Spleen (tissue), 11 donors: Measurements from ENCODE around the gene C11orf16. TPM values are rescaled to one million over a fixed set of nuclear protein-coding genes. Genes with fewer than 3 reads are reported as not detected.

ENCODE experiments used
- DNase-seq: peaks from one replicate; pipeline ENCODE4 v3.0.0-alpha.2; 2020
- H3K27ac ChIP-seq, 8 donors: fragments of 200-600 bp; sonication (generic) in 7 of 8; 1 replicate in 4 of 8; 2 replicates in 4 of 8; pipeline versions ENCODE4 v1.5.0 to v1.8.0; 2016 to 2021; ENCODE audit warnings: inconsistent platforms in 4 of 8, mild to moderate bottlenecking in 4 of 8, moderate library complexity in 1 of 8
- H3K27me3 ChIP-seq, 7 donors: fragments of 200-600 bp; sonication (generic) in 6 of 7; replicated peaks in 1 of 7; 1 replicate in 4 of 7; 2 replicates in 3 of 7; pipeline versions ENCODE4 v1.5.0 to v1.8.0; 2016 to 2021; ENCODE audit warnings: inconsistent platforms in 3 of 7, mild to moderate bottlenecking in 1 of 7
- H3K36me3 ChIP-seq, 6 donors: fragments of 200-600 bp; sonication (generic) in 5 of 6; 1 replicate in 4 of 6; 2 replicates in 2 of 6; pipeline versions ENCODE4 v1.5.0 to v1.8.0; 2016 to 2021; ENCODE audit warnings: inconsistent platforms in 2 of 6
- H3K4me1 ChIP-seq, 6 donors: fragments of 200-600 bp; sonication (generic) in 5 of 6; 1 replicate in 3 of 6; 2 replicates in 3 of 6; pipeline versions ENCODE4 v1.5.0 to v1.8.0; 2016 to 2021; ENCODE audit warnings: inconsistent platforms in 3 of 6
- H3K4me3 ChIP-seq, 8 donors: fragments of 200-600 bp; sonication (generic) in 7 of 8; 1 replicate in 4 of 8; 2 replicates in 4 of 8; pipeline versions ENCODE4 v1.5.0 to v1.8.0; 2016 to 2021; ENCODE audit warnings: inconsistent platforms in 4 of 8, mild to moderate bottlenecking in 4 of 8, moderate library complexity in 2 of 8
- H3K9me3 ChIP-seq, 8 donors: fragments of 200-600 bp; sonication (generic) in 7 of 8; 1 replicate in 4 of 8; 2 replicates in 4 of 8; pipeline versions ENCODE4 v1.5.0 to v1.8.0; 2016 to 2021; ENCODE audit warnings: inconsistent platforms in 4 of 8
- POLR2A ChIP-seq, 3 donors: fragments of 450-650 bp; IDR thresholded peaks; one replicate each; pipeline ENCODE4 v1.5.1; 2017; ENCODE audit warnings: antibody characterized with exemption in 3 of 3, mild to moderate bottlenecking in 1 of 3
- POLR2AphosphoS5 ChIP-seq, 3 donors: sonication (generic); formaldehyde crosslinking; IDR thresholded peaks; one replicate each; pipeline ENCODE4 v1.5.1; 2017; ENCODE audit warnings: antibody characterized with exemption in 3 of 3
- WGBS, 5 donors: extraction: QIAGEN DNeasy Blood & Tissue Kit in 3 of 5; methylation state at CpG; one replicate each; pipeline versions ENCODE4 v1.1.5 to v1.1.7; 2013 to 2018; 5-methylcytosine and 5-hydroxymethylcytosine counted together
- intact Hi-C: fragments of 100-400 bp; cut with DNase I; formaldehyde crosslinking; loops from one replicate; pipeline ENCODE4 v1.15.0; 2023; ENCODE audit warnings: low total_unique reads
- polyA plus RNA-seq, 3 donors: library from polyadenylated mRNA; stranded (reverse); fragments of 200-250 nt; gene quantifications; one replicate each; pipeline ENCODE4 v1.2.1, GENCODE V29; 2013
- total RNA-seq, 7 donors: library from RNA; depleted of rRNA in 3 of 7; stranded (reverse); fragments of >200 nt in 3 of 7; fragmentation: NEBNext Ultra II Directional in 4 of 7; extraction: Animal tissue kit (Norgen Biotek cat#: 25700) in 4 of 7; gene quantifications; one replicate each; pipeline versions ENCODE4 v1.1.0 to v1.2.1, GENCODE V29; 2016 to 2021
- TF ChIP-seq, protein P1 (sequence below), 11 experiments: fragments of 200-600 bp in 7 of 11; fragments of 450-650 bp in 4 of 11; sonication (generic) in 4 of 11; IDR thresholded peaks in 8 of 11; conservative IDR thresholded peaks in 3 of 11; 1 replicate in 7 of 11; 2 replicates in 4 of 11; pipeline versions ENCODE4 v1.4.0 to v1.8.0; 2016 to 2021; ENCODE audit warnings: antibody characterized with exemption in 11 of 11, inconsistent platforms in 4 of 11, mild to moderate bottlenecking in 1 of 11
- donor health status: healthy with polysubstance abuse.
- donor health status: DM: no; HTN: no; CAD: no; lungs with moderate emphysema.
- donor health status: DM: no; HTN: no; CAD: no.
- donor health status: Bipolar disorder and iron deficiency.
- donor health status: healthy.
- donor health status: DM: no; HTN: no; CAD: no.
- donor health status: DM: yes; HTN: yes; CAD: no.

C11orf16 gene
- total and polyA plus RNA-seq, 10 donors, result not detected

DNA sequence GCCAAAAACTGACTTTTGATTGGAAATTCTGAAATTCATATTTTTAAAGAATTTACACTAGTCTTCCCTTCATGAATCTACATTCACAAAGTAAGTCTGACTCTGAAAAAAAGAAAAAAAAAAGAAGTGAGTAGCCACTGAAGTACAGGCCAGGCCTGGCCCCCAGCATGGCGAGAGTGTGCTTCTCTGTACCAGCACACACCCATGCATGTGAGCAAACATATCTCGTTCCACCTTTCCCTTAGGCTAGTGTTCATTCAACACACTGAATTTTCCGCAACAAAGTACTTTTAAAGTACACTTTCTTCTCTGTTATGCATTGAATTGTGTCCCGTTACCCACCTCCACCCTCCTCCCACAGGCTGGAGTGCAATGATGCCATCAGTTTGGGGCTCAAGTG lies 4.5 kb downstream of the C11orf16 start:
- no peaks in the 10 kb centered on the region for H3K9me3 ChIP-seq
- 91 to 97% (median 93%) methylated on average over 4 of the region's 4 CpGs for WGBS, 5 donors
- H3K27me3 ChIP-seq, result no peaks in the 10 kb centered on the region
- no peak for TF ChIP-seq POLR2A (IDR thresholded peaks at IDR 0.05)
- TF ChIP-seq, protein P1, sequence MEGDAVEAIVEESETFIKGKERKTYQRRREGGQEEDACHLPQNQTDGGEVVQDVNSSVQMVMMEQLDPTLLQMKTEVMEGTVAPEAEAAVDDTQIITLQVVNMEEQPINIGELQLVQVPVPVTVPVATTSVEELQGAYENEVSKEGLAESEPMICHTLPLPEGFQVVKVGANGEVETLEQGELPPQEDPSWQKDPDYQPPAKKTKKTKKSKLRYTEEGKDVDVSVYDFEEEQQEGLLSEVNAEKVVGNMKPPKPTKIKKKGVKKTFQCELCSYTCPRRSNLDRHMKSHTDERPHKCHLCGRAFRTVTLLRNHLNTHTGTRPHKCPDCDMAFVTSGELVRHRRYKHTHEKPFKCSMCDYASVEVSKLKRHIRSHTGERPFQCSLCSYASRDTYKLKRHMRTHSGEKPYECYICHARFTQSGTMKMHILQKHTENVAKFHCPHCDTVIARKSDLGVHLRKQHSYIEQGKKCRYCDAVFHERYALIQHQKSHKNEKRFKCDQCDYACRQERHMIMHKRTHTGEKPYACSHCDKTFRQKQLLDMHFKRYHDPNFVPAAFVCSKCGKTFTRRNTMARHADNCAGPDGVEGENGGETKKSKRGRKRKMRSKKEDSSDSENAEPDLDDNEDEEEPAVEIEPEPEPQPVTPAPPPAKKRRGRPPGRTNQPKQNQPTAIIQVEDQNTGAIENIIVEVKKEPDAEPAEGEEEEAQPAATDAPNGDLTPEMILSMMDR (IDR thresholded peaks at IDR 0.05 in 8 of 11, conservative IDR thresholded peaks at IDR 0.05 in 3 of 11), result no peak
- intact Hi-C loops, result no loop called here
- no peaks in the 10 kb centered on the region for H3K4me1 ChIP-seq
- H3K27ac ChIP-seq, result no peak overlapping the region
- no peak for DNase-seq
- peaks cover 0 to 26% (median 2%) of the 10 kb centered on the region in 6 donors for H3K36me3 ChIP-seq
- no peak overlapping the region for H3K4me3 ChIP-seq

DNA sequence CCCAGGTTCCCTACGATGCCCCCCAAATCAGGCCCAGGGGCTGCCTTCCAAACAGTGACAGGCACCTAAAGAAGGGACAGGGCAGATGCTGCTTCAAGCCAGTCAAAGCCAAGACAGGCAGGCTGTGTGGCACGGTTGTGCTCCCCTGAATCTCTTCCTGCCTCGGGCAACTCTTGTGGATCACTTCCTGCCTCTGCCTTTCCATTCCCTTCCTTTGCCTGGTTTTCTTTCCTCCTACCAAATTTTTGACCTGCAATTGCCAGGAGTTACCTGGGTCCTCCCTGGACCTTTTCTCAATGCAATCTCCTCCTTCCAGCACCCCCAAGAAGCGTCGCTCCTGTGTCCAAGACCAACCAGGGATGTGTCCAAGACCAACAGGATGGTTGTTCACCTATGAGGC lies 5.5 kb downstream of the C11orf16 start:
- no peak for DNase-seq
- Histone ChIP-seq H3K4me1 (no peaks in the 10 kb centered on the region), H3K4me3 (no peak overlapping the region), H3K27me3 (no peaks in the 10 kb centered on the region), H3K9me3 (no peaks in the 10 kb centered on the region), H3K27ac (no peak overlapping the region), H3K36me3 (peaks cover 0 to 36% (median 5%) of the 10 kb centered on the region in 6 donors)
- TF ChIP-seq, protein P1 (IDR thresholded peaks at IDR 0.05 in 8 of 11, conservative IDR thresholded peaks at IDR 0.05 in 3 of 11), result no peak
- TF ChIP-seq POLR2AphosphoS5 (IDR thresholded peaks at IDR 0.05) (no peak), POLR2A (IDR thresholded peaks at IDR 0.05) (no peak)
- WGBS, 5 donors, result 84 to 91% (median 85%) methylated on average over 5 of the region's 5 CpGs
- intact Hi-C loops, result no loop called here

DNA sequence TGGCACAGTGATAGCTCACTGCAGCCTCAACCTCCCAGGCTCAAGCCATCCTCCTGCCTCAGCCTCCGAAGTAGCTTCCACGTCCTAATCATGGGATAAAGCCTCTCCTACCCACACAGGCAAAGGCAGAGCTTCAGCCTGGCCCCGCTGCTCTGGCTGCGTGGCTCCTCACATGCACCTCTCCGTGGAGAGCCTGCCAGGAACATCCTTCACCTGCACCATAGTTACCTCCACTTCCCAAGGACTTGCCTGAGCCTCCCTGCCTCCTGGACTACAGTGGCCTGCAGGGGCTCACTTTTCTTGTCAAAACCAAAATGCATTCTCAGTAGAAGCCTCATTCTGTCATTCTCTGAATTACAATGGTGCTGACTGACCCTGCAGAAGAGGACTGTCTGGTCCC lies 6.5 kb downstream of the C11orf16 start:
- Histone ChIP-seq H3K36me3 (peaks cover 0 to 46% (median 14%) of the 10 kb centered on the region in 6 donors), H3K4me1 (no peaks in the 10 kb centered on the region), H3K4me3 (no peak overlapping the region), H3K9me3 (no peaks in the 10 kb centered on the region), H3K27me3 (no peaks in the 10 kb centered on the region), H3K27ac (no peak overlapping the region)
- no peak for DNase-seq
- WGBS, 5 donors, result 85 to 98% (median 94%) methylated on average over 5 of the region's 5 CpGs
- intact Hi-C loops, result no loop called here
- TF ChIP-seq POLR2A (IDR thresholded peaks at IDR 0.05), result no peak
- TF ChIP-seq, protein P1 (IDR thresholded peaks at IDR 0.05 in 8 of 11, conservative IDR thresholded peaks at IDR 0.05 in 3 of 11), result no peak
- no peak for TF ChIP-seq POLR2AphosphoS5 (IDR thresholded peaks at IDR 0.05)

DNA sequence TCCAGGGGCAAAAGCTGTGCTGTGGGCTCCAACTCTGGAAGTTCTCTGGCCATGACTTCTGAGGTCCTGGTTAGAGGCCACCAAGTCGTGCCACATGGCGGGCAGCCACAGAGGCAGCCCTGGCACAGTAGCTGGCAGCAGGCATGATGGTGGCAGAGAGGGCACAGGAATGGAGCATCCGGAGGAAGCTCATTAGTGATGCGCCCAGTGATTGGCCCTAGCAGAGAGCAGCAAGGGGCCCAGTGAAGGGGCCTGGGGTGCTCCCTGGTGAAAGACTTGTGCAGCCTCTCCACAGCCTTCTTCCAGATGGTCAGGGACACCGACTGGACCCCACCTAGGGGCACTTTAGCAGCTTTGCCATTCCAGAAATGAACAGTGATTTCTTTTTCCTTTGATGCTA lies 7.0 kb downstream of the C11orf16 start:
- H3K36me3 ChIP-seq, result peaks cover 0 to 51% (median 19%) of the 10 kb centered on the region in 6 donors
- TF ChIP-seq, protein P1 (IDR thresholded peaks at IDR 0.05 in 8 of 11, conservative IDR thresholded peaks at IDR 0.05 in 3 of 11), result no peak
- TF ChIP-seq POLR2AphosphoS5 (IDR thresholded peaks at IDR 0.05) (no peak), POLR2A (IDR thresholded peaks at IDR 0.05) (no peak)
- WGBS, 5 donors, result 77 to 95% (median 90%) methylated on average over 4 to 5 of the region's 5 CpGs
- no peaks in the 10 kb centered on the region for H3K4me1 ChIP-seq
- H3K9me3 ChIP-seq, result no peaks in the 10 kb centered on the region
- intact Hi-C loops, result no loop called here
- DNase-seq, result no peak
- no peak overlapping the region for H3K27ac ChIP-seq
- H3K4me3 ChIP-seq, result no peak overlapping the region
- no peaks in the 10 kb centered on the region for H3K27me3 ChIP-seq
